Kidney capillary endothelial cell (primary cell): ENCODE data around the gene SSX1.
"Not testable (repeated sequence)": the region's sequence is repeated elsewhere in the genome, so short reads cannot be mapped to it uniquely, and the experiment has no call there.

Experiments used
- DNase-seq: peaks from one replicate; pipeline ENCODE4 v3.0.0-alpha.2; 2018; ENCODE audit warnings: low spot score

The SSX1 gene, protein sequence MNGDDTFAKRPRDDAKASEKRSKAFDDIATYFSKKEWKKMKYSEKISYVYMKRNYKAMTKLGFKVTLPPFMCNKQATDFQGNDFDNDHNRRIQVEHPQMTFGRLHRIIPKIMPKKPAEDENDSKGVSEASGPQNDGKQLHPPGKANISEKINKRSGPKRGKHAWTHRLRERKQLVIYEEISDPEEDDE

DNA sequence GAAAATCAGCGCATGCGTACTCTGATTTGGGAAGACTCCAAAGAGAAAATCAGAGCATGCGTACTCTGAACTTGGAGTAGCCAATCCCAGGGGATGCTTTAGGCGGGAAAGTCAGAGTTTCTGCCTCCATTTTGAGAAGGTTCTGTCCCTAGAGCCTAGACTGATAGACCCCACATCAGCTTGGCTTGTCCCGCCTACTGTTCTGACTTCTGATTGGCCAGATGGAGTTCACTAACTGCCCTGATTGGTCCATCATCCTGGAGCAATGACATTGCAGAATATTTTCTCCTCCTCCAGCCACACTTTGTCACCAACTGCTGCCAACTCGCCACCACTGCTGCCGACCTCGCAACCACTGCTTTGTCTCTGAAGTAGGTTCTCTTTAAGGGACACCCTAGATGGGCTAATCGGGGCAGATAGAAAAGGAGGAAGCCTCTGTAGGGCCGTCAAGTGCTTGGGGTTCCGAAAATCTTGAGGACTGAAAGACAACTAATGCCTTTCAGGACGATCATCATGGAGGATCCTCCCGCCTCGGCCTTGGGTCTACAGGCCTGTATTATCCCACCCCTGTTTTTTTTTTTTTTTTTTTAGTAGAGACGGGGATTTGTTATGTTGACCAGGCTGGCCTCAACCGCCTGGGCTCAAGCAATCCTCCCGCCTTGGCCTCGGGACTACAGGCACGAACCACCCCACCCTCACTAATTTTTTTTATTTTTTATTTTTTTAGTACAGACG, at the start of gene SSX1:
SSX1 (plus strand) TSS at position 331 of the 735 bp plus-strand sequence. CDS start 1,850 bp downstream, outside the sequence.
- DNase-seq = not testable (repeated sequence)

DNA sequence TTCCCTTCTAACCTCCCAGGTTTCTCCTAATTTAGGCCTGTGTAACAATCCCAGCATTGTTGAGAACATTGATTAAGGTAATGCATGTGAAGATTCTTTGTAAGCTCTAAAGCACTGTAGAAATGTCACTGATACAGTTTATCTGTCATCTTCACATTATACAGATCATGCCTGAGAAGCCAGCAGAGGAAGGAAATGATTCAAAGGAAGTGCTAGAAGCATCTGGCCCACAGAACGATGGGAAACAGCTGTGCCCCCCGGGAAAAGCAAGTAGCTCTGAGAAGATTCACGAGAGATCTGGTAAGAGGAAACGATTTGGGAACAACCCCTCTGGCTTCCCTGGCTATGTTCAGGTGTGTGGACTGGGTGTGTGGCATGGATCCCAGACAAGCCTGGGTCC, 40.9 kb upstream of the SSX1 start:
- peak; percentile 48 for DNase-seq

DNA sequence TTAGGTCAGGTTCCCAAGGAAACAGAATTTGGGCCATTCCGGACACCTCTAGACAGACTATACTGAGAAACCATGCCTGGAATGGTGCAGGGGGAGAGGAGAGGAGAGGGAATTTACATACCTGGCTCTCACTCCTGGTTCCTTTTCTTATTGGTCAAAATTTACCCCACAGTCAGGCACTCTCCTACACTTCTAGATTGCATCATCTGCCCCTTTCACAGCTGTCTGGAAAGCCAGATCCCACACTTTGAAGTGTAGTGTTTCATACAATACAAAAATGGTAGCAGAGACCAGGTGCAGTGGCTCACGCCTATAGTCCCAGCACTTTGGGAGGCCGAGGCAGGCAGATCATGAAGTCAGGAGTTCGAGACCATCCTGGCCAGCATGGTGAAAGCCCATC, 31.0 kb upstream of the SSX1 start:
- not testable (repeated sequence) for DNase-seq

DNA sequence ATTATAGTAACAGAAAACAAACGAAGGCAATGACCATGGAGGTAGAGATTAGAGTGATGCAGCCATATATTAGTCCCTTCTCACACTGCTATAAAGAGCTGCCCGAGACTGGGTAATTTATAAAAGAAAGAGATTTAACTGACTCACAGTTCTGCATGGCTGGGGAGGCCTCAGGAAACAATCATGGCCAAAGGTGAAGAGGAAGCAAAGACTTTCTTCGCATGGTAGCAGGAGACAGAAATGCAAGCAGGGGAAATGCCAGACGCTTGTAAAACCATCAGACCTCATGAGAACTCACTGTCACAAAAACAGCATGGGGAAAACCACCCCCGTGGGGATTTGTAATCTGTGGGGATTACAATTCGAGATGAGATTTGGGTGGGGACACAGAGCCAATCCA, 2.2 kb upstream of the SSX1 start:
- DNase-seq = not testable (repeated sequence)

DNA sequence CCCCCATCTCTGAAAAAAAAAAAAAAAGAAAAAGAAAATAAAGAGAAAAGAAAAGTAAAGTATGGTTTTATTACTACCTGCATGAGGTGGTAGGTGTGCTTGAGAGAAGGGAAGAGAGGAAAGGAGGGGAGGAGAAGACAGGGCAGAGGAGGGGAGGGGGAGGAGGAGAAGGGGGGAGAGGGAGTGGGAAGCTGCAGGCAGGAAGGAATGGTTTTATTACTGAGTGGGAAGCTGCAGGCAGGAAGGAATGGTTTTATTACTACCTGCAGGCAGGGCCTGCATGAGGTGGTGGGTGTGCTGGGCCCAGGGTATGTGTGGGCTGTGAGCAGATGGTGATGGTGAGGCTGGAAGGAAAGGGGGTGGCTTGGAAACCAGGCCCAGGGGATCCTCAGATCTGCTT, 19.2 kb downstream of the SSX1 start:
- not testable (repeated sequence) for DNase-seq

DNA sequence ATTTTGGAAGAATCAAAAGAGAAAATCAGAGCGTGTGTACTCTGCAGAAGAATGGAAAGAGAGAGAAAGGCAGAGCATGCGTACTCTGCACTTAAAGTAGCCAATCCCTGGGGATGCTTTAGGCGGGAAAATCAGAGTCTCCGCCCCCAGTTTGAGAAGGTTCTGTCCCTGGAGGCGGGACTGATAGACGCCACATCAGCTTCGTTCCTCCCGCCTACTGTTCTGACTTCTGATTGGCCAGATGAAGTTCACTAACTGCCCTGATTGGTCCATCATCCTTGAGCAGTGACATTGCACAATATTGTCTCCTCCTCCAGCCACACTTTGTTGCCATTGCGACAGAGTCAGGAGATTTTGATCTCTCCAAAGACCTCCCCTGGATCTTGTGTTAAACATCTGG, 23.8 kb downstream of the SSX1 start:
- DNase-seq = no peak

DNA sequence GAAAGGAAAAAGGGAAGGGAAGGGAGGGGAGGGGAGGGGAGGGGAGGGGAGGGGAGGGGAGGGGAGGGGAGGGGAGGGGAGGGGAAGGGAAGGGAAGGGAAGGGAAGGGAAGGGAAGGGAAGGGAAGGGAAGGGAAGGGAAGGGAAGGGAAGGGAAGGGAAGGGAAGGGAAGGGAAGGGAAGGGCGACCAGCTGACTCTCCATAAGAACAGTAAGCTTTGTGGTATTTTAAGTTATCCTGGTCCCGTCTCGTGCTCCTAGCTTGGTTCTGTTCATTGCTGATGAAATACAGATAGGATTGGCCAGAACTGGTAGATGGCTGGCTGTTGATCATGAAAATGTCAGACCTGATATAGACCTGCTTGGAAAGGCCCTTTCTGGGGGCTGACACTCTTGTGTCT, 25.5 kb downstream of the SSX1 start:
- not testable (repeated sequence) for DNase-seq

DNA sequence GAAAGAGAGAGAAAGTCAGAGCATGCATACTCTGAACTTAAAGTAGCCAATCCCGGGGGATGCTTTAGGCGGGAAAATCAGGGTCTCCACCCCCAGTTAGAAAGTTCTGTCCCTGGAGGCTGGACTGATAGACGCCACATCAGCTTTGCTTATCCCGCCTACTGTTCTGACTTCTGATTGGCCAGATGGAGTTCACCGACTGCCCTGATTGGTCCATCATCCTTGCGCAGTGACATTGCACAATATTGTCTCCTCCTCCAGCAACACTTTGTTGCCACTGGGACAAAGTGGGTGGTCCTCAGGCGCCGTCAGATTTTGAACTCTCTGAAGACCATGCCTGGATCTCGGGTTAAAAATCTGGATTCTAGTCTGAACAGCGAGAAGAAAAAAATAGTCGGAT, 51.0 kb downstream of the SSX1 start:
- no peak for DNase-seq

DNA sequence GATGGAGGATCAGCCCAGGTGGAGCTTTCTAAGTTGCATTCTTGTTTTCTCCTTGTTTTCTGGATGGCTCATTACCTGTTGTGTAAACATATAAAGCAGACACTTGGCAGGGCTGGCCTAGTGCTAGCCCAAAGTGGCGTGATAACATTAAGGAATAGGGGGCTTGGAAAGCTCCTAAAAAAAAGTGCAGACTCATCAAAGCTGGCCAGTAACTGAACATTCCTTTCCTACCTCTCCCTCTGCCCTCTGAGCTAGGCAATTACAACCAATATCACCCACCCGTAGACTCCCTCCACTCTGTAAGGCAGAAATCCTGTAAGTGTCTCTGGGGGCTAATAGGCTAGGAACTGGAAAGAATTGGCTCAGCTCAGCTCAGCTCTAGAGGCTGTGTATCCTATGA, 58.8 kb downstream of the SSX1 start:
- DNase-seq = not testable (repeated sequence)
